IMR-90 (cell line): ENCODE measurements around the gene ELP2. TPM values are rescaled to one million over a fixed set of nuclear protein-coding genes. Genes with fewer than 3 reads are reported as not detected.
A peak's percentile ranks its signal among the peaks of the same experiment; 100 is the strongest.

Experiments used
- ATAC-seq: fragments of 200-7000 bp; cut with Tn5 transposase; 2 replicates; pipeline ENCODE4 v1.9.1; 2020; ENCODE audit warnings: low read depth, mild to moderate bottlenecking, moderate library complexity
- BruUV-seq: library from RNA; stranded (reverse); fragments of 400-500 nt; replicated peaks from 2 replicates; lab custom pipeline; 2021; lab: Mats Ljungman, UMichigan
- CTCF ChIA-PET: fragments of 300-600 bp; formaldehyde crosslinking; extraction: SDS; loops from one replicate; lab custom pipeline; 2021; ENCODE audit warnings: antibody characterized with exemption; lab: Yijun Ruan, JAX
- POLR2A ChIA-PET: fragments of 300-600 bp; sonication (Branson Sonifier 250); formaldehyde crosslinking; loops from one replicate; lab custom pipeline; 2022; ENCODE audit warnings: antibody characterized with exemption; ENCODE audit not compliant: unreplicated experiment; lab: Charles Lee
- DNase-seq: peaks from one replicate; pipeline ENCODE4 v3.0.0; 2013
- H2AFZ ChIP-seq: replicated peaks from 2 replicates; pipeline ENCODE3; 2013; ENCODE audit warnings: low read length, mild to moderate bottlenecking; ENCODE audit not compliant: poor library complexity
- H2AK5ac ChIP-seq: 2 replicates; pipeline ENCODE4 v1.6.1; 2013; ENCODE audit warnings: low read depth, low read length, inconsistent platforms
- H2AK9ac ChIP-seq: replicated peaks from 2 replicates; pipeline ENCODE3; 2013; ENCODE audit warnings: mild to moderate bottlenecking, low read depth, low read length, moderate library complexity; ENCODE audit not compliant: poor library complexity
- H2BK120ac ChIP-seq: 2 replicates; pipeline ENCODE4 v1.6.1; 2013; ENCODE audit warnings: low read depth, low read length, inconsistent platforms
- H2BK15ac ChIP-seq: 3 replicates; pipeline ENCODE4 v1.6.1; 2013; ENCODE audit warnings: low read depth, low read length, inconsistent platforms
- H2BK20ac ChIP-seq: 2 replicates; pipeline ENCODE4 v1.6.1; 2013; ENCODE audit warnings: low read depth, mild to moderate bottlenecking, inconsistent platforms, low read length, moderate library complexity
- H2BK5ac ChIP-seq: 2 replicates; pipeline ENCODE4 v1.6.1; 2013; ENCODE audit warnings: mild to moderate bottlenecking, low read depth, low read length, inconsistent platforms; ENCODE audit not compliant: poor library complexity, severe bottlenecking
- H3K14ac ChIP-seq: replicated peaks from 2 replicates; pipeline ENCODE4 v1.6.1; 2013; ENCODE audit warnings: low read depth, low read length, inconsistent platforms
- H3K18ac ChIP-seq: 2 replicates; pipeline ENCODE4 v1.6.1; 2013; ENCODE audit warnings: low read depth, low read length, control low read depth
- H3K23ac ChIP-seq: 2 replicates; pipeline ENCODE4 v1.6.1; 2013; ENCODE audit warnings: low read depth, low read length, inconsistent platforms
- H3K27ac ChIP-seq: 2 replicates; pipeline ENCODE4 v1.5.1; 2013; ENCODE audit warnings: mild to moderate bottlenecking, control low read depth, low read length; ENCODE audit not compliant: insufficient read depth
- H3K27me3 ChIP-seq: 2 replicates; pipeline ENCODE4 v1.6.1; 2013; ENCODE audit warnings: low read length; ENCODE audit not compliant: control insufficient read depth, insufficient read depth
- H3K36me3 ChIP-seq: 2 replicates; pipeline ENCODE4 v1.6.1; 2013; ENCODE audit warnings: low read length, mixed read lengths; ENCODE audit not compliant: control insufficient read depth, insufficient read depth
- H3K4ac ChIP-seq: 2 replicates; pipeline ENCODE4 v1.6.1; 2013; ENCODE audit warnings: low read depth, low read length, inconsistent platforms
- H3K4me1 ChIP-seq: 2 replicates; pipeline ENCODE4 v1.6.1; 2013; ENCODE audit warnings: low read length, mixed read lengths; ENCODE audit not compliant: control insufficient read depth, insufficient read depth
- H3K4me2 ChIP-seq: 2 replicates; pipeline ENCODE4 v1.6.1; 2013; ENCODE audit warnings: low read depth, mild to moderate bottlenecking, control low read depth, low read length, moderate library complexity
- H3K4me3 ChIP-seq: 2 replicates; pipeline ENCODE4 v1.5.1; 2013; ENCODE audit warnings: low read depth, mild to moderate bottlenecking, control low read depth, low read length, moderate library complexity; ENCODE audit not compliant: insufficient read depth
- H3K56ac ChIP-seq: 2 replicates; pipeline ENCODE4 v1.6.1; 2013; ENCODE audit warnings: low read length, inconsistent platforms; ENCODE audit not compliant: insufficient read depth; ENCODE audit errors: extremely low read depth
- H3K79me1 ChIP-seq, 2 experiments: 2 replicates each; pipeline ENCODE4 v1.6.1; 2013; ENCODE audit warnings: low read length in 2 of 2, inconsistent platforms in 1 of 2, low read depth in 1 of 2
- H3K9ac ChIP-seq: 2 replicates; pipeline ENCODE4 v1.6.1; 2013; ENCODE audit warnings: low read depth, low read length, control low read depth
- H3K9me1 ChIP-seq: 2 replicates; pipeline ENCODE4 v1.6.1; 2013; ENCODE audit warnings: low read length, inconsistent platforms; ENCODE audit not compliant: insufficient read depth
- H3K9me3 ChIP-seq: 2 replicates; pipeline ENCODE4 v1.6.1; 2013; ENCODE audit warnings: low read length; ENCODE audit not compliant: control insufficient read depth, insufficient read depth
- H4K20me1 ChIP-seq: 2 replicates; pipeline ENCODE4 v1.6.1; 2013; ENCODE audit warnings: low read length, inconsistent platforms; ENCODE audit not compliant: insufficient read depth
- H4K5ac ChIP-seq: 2 replicates; pipeline ENCODE4 v1.6.1; 2013; ENCODE audit warnings: mild to moderate bottlenecking, low read depth, low read length, control low read depth
- H4K8ac ChIP-seq, 2 experiments: 2 replicates each; pipeline ENCODE4 v1.6.1; 2013; ENCODE audit warnings: low read depth in 2 of 2, low read length in 2 of 2, control low read depth in 1 of 2, inconsistent platforms in 1 of 2
- H4K91ac ChIP-seq: 2 replicates; pipeline ENCODE4 v1.6.1; 2013; ENCODE audit warnings: low read depth, low read length, inconsistent platforms; ENCODE audit not compliant: insufficient read depth
- BHLHE40 ChIP-seq: fragments of 150-350 bp; IDR thresholded peaks from 2 replicates; pipeline ENCODE4 v1.6.1; 2016; ENCODE audit warnings: mild to moderate bottlenecking, low read depth, low read length
- CEBPB ChIP-seq: IDR thresholded peaks from 2 replicates; pipeline ENCODE4 v1.6.1; 2012; ENCODE audit warnings: low read depth, low read length, improper control_type of control experiment
- CHD1 ChIP-seq: IDR thresholded peaks from 2 replicates; pipeline ENCODE4 v1.6.1; 2012; ENCODE audit warnings: low read depth, low read length, improper control_type of control experiment
- CTCF ChIP-seq: conservative IDR thresholded peaks from 2 replicates; pipeline ENCODE4 v1.5.1; 2012; ENCODE audit warnings: mild to moderate bottlenecking, low read depth, low read length, improper control_type of control experiment
- ELK1 ChIP-seq: fragments of 150-350 bp; IDR thresholded peaks from 2 replicates; pipeline ENCODE4 v1.6.1; 2016; ENCODE audit warnings: low read depth, mild to moderate bottlenecking, low read length, moderate library complexity, borderline replicate concordance
- FOS ChIP-seq: fragments of 150-350 bp; IDR thresholded peaks from 2 replicates; pipeline ENCODE4 v1.6.1; 2016; ENCODE audit warnings: low read depth, low read length
- MAZ ChIP-seq: IDR thresholded peaks from 2 replicates; pipeline ENCODE4 v1.6.1; 2012; ENCODE audit warnings: low read depth, mild to moderate bottlenecking, low read length, improper control_type of control experiment, moderate library complexity, borderline replicate concordance
- NFE2L2 ChIP-seq: fragments of 150-350 bp; IDR thresholded peaks from 2 replicates; pipeline ENCODE4 v1.6.1; 2016; ENCODE audit warnings: low read depth, mild to moderate bottlenecking, low read length
- RAD21 ChIP-seq: IDR thresholded peaks from 2 replicates; pipeline ENCODE4 v1.6.1; 2012; ENCODE audit warnings: low read length, improper control_type of control experiment
- RFX5 ChIP-seq: IDR thresholded peaks from 2 replicates; pipeline ENCODE4 v1.8.0; 2012; ENCODE audit warnings: low read depth, mild to moderate bottlenecking, low read length, moderate library complexity
- SMC3 ChIP-seq: fragments of 150-350 bp; IDR thresholded peaks from 2 replicates; pipeline ENCODE4 v1.6.1; 2016; ENCODE audit warnings: low read depth, mild to moderate bottlenecking, antibody characterized with exemption, low read length, moderate library complexity
- USF2 ChIP-seq: fragments of 150-350 bp; IDR thresholded peaks from 2 replicates; pipeline ENCODE4 v1.6.1; 2017; ENCODE audit warnings: mild to moderate bottlenecking, antibody characterized with exemption, low read length, low read depth
- WGBS, 2 experiments: methylation state at CpG; one replicate each; pipeline versions ENCODE4 v1.1.5 to v1.1.7; 2013; ENCODE audit warnings: missing lambda C conversion rate in 2 of 2; ENCODE audit not compliant: insufficient read length in 1 of 2; ENCODE audit errors: extremely low coverage in 2 of 2; 5-methylcytosine and 5-hydroxymethylcytosine counted together
- dilution Hi-C: fragments of 300-500 bp; cut with HindIII; formaldehyde crosslinking; loops from one replicate; pipeline ENCODE4 v1.14.3; 2018; ENCODE audit warnings: low sequenced_read_pairs; ENCODE audit not compliant: unreplicated experiment
- in situ Hi-C: fragments of 300-500 bp; cut with MboI; formaldehyde crosslinking; loops from 3 replicates; pipeline ENCODE4 v1.14.3; 2019; ENCODE audit warnings: low sequenced_read_pairs, inconsistent platforms, mixed read lengths
- intact Hi-C: fragments of 100-400 bp; cut with micrococcal nuclease; formaldehyde crosslinking; loops from 2 replicates; pipeline ENCODE4 v1.10.0; 2022
- polyA plus RNA-seq, 3 experiments: library from polyadenylated mRNA; depleted of rRNA; stranded (reverse); fragments of >200 nt; gene quantifications; 2 replicates each; pipeline ENCODE4 v1.2.3, GENCODE V29; 2012; ENCODE audit warnings: low replicate concordance in 1 of 3
- total RNA-seq: library from RNA; depleted of rRNA; stranded (reverse); fragments of >200 nt; gene quantifications from 2 replicates; pipeline ENCODE4 v1.2.3, GENCODE V29; 2012

The ELP2 gene
- total and polyA plus RNA-seq, 2 of the 4 experiments (the other 2 are of a cell fraction): 48.1 to 161 TPM

- Histone ChIP-seq H3K9ac (peak overlapping the region; percentile 70), H4K8ac (no peak overlapping the region; a peak in 2 of 4 replicates), H3K79me1 (peaks cover 23 to 80% of the 10 kb centered on the region in 2 experiments), H3K56ac (peak overlapping the region; percentile 35), H3K14ac (peak overlapping the region; percentile 38; the same call in 1 of the 2 replicates), H3K36me3 (peaks cover 18% of the 10 kb centered on the region), H2BK15ac (no peak overlapping the region), H2BK120ac (peak overlapping the region; percentile 29; the same call in 1 of the 2 replicates), H2AK5ac (no peak overlapping the region), H3K27ac (peak overlapping the region; percentile 82), H3K9me3 (no peaks in the 10 kb centered on the region), H4K20me1 (peaks cover 48% of the 10 kb centered on the region), H4K5ac (0 out of 2 replicates have a peak overlapping the region, but pooled peaks have one; percentile 47), H3K9me1 (peaks cover 22% of the 10 kb centered on the region), H3K4me1 (peaks cover 8% of the 10 kb centered on the region), H3K23ac (peak overlapping the region; percentile 52), H3K4me2 (peak overlapping the region; percentile 96), H3K4me3 (peak overlapping the region; percentile 89), H2BK20ac (no peak overlapping the region), H3K4ac (peak overlapping the region; percentile 32), H2AFZ (peak overlapping the region; percentile 99), H4K91ac (peak overlapping the region; percentile 27; the same call in 1 of the 2 replicates), H2BK5ac (peak overlapping the region; percentile 59), H3K27me3 (no peaks in the 10 kb centered on the region), H3K18ac (peak overlapping the region; percentile 34), H2AK9ac (peak overlapping the region; percentile 75)
- WGBS, 2 experiments: no CpG with 5 or more reads among the region's 12 CpGs
- POLR2A ChIA-PET: interaction anchor here (0.5 to 1.5 kb wide), 2 partner anchors 36 to 111 kb away, joined by 3 read pairs; no protein-coding TSS in a partner anchor
- dilution Hi-C loops: no loop called here
- CTCF ChIA-PET: interaction anchor here (0.6 to 0.8 kb wide), 2 partner anchors 21 to 136 kb away, joined by 4 read pairs; no protein-coding TSS in a partner anchor
- BruUV-seq: no TSS peak
- DNase-seq (peak; percentile 47), ATAC-seq (peak; percentile 12)
- intact Hi-C loops: loop anchor here (2.0 to 5.0 kb wide), 2 partner anchors 52 to 106 kb away; no protein-coding TSS in a partner anchor
- TF ChIP-seq CTCF (no peak), CHD1 (no peak), USF2 (no peak), CEBPB (no peak), ELK1 (no peak), NFE2L2 (no peak), SMC3 (no peak), RFX5 (no peak), BHLHE40 (no peak), MAZ (no peak), FOS (no peak), RAD21 (no peak)
- in situ Hi-C loops: no loop called here
Measured at GRCh38 chr18:36128530-36128870, 1.2 kb upstream of the ELP2 start.
